Esophagus squamous epithelium (tissue), 4 donors: ENCODE measurements around the gene PRPF40A.

Experiments used
- CTCF ChIP-seq, 6 experiments: fragments of 450-650 bp in 4 of 6; fragments of 200-600 bp in 2 of 6; sonication (generic) in 2 of 6; IDR thresholded peaks; one replicate each; pipeline ENCODE4 v1.5.1; 2016 to 2019; ENCODE audit warnings: antibody characterized with exemption in 6 of 6, mild to moderate bottlenecking in 4 of 6, moderate library complexity in 4 of 6
- POLR2A ChIP-seq, 4 donors: fragments of 450-650 bp; IDR thresholded peaks; one replicate each; pipeline ENCODE4 v1.6.1; 2017; ENCODE audit warnings: antibody characterized with exemption in 4 of 4, mild to moderate bottlenecking in 4 of 4, moderate library complexity in 3 of 4

GRCh38 chr2:152723918-152724317 lies 6.7 kb upstream of the PRPF40A start:
- TF ChIP-seq CTCF (IDR thresholded peaks at IDR 0.05), result no peak
- TF ChIP-seq POLR2A (IDR thresholded peaks at IDR 0.05), result no peak
